GM12878 (cell line): ENCODE results near the gene P2RX2.

ENCODE experiments used
- GABPA ChIP-seq: IDR thresholded peaks from 2 replicates; pipeline ENCODE4 v1.6.1; 2014; ENCODE audit warnings: antibody characterized with exemption, low read depth, mild to moderate bottlenecking, inconsistent platforms
- JUNB ChIP-seq: IDR thresholded peaks from 2 replicates; pipeline ENCODE4 v1.6.1; 2016; ENCODE audit warnings: antibody characterized with exemption, mild to moderate bottlenecking
- POLR2A ChIP-seq: IDR thresholded peaks from 2 replicates; pipeline ENCODE4 v1.6.1; 2011; ENCODE audit warnings: low read depth, mild to moderate bottlenecking, low read length
- REST ChIP-seq: IDR thresholded peaks from 2 replicates; pipeline ENCODE4 v1.6.1; 2012; ENCODE audit warnings: mild to moderate bottlenecking, low read depth, low read length
- ZNF274 ChIP-seq: IDR thresholded peaks from one replicate; pipeline ENCODE4 v1.8.0; 2011; ENCODE audit not compliant: insufficient read length, insufficient read depth
- TF ChIP-seq, protein P1 (sequence below), 3 experiments: IDR thresholded peaks in 2 of 3; conservative IDR thresholded peaks in 1 of 3; 2 replicates each; pipeline ENCODE4 v1.5.1; 2011; ENCODE audit warnings: low read depth in 3 of 3, low read length in 3 of 3, mild to moderate bottlenecking in 3 of 3, control low read depth in 2 of 3, moderate library complexity in 2 of 3, inconsistent platforms in 1 of 3, mixed read lengths in 1 of 3; ENCODE audit not compliant: control insufficient read depth in 2 of 3, insufficient read depth in 1 of 3; ENCODE audit errors: extremely low read depth in 1 of 3

DNA sequence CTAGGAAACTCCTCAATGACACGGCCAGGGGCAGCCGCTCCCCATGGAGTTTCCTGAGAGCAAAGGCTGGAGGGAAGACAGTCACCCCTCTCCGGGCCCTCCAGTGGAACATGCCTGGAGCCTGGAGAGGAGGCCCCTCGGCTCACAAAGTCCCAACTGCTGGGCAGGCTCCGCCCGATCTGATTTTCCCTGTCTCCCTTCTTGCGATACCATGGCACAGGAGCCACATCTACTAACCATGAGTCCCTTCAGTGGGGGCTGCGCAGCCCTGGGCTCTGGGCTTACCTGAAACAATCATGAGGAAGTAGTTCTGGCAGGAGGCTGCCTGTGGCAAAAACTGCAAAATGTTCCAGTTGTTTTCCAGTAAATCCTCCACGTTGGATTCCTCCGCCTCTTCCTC, 15.3 kb downstream of the P2RX2 start:
- TF ChIP-seq JUNB: no peak
- TF ChIP-seq, protein P1, sequence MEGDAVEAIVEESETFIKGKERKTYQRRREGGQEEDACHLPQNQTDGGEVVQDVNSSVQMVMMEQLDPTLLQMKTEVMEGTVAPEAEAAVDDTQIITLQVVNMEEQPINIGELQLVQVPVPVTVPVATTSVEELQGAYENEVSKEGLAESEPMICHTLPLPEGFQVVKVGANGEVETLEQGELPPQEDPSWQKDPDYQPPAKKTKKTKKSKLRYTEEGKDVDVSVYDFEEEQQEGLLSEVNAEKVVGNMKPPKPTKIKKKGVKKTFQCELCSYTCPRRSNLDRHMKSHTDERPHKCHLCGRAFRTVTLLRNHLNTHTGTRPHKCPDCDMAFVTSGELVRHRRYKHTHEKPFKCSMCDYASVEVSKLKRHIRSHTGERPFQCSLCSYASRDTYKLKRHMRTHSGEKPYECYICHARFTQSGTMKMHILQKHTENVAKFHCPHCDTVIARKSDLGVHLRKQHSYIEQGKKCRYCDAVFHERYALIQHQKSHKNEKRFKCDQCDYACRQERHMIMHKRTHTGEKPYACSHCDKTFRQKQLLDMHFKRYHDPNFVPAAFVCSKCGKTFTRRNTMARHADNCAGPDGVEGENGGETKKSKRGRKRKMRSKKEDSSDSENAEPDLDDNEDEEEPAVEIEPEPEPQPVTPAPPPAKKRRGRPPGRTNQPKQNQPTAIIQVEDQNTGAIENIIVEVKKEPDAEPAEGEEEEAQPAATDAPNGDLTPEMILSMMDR (IDR thresholded peaks at IDR 0.05 in 2 of 3, conservative IDR thresholded peaks at IDR 0.05 in 1 of 3; ENCODE audit: control insufficient read depth in 2 of 3, extremely low read depth in 1 of 3, insufficient read depth in 1 of 3, low read depth in 3 of 3, low read length in 3 of 3): no peak
- no peak for TF ChIP-seq POLR2A
- TF ChIP-seq REST: no peak
- TF ChIP-seq ZNF274: no peak
- TF ChIP-seq GABPA: no peak
